ENCODE measurements around the gene ZNF135. TPM values are rescaled to one million over a fixed set of nuclear protein-coding genes. Genes with fewer than 3 reads are reported as not detected.

ZNF135 gene
- total RNA-seq, 2 donors from 2014 or later: 9.3 to 12.0 TPM

DNA sequence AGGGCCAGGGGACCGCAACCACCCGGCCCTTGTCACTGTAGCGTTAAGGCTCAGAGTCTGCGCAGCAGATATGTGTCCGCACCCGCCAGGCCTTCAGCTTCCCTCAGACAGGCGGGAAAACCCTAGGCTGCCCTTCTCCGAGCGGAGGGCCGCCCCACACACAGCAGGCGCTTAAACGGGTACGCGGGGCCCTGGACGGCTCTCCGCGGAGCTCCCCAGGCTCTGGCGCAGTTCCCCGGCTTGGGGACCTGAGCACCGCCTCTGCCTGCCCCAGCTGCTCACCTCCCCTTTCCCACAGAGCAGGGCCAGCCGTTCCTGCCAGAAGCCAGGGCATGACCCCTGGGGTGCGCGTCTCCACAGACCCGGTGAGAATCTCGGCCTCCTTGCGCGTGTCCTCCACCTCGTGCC lies 593 bp downstream of the ZNF135 start:
- no peak for DNase-seq
- peak overlapping the region; percentile 92 for H3K27ac Mint-ChIP-seq
- peaks cover 4% of the 10 kb centered on the region for H3K36me3 ChIP-seq (ENCODE audit: control insufficient read depth, insufficient read depth, low read length)
- H3K9me3 ChIP-seq (ENCODE audit: control insufficient read depth, low read length): peaks cover 37% of the 10 kb centered on the region
- no peaks in the 10 kb centered on the region for H3K4me1 Mint-ChIP-seq
- H3K4me1 ChIP-seq (ENCODE audit: control insufficient read depth, insufficient read depth, low read length): no peaks in the 10 kb centered on the region
- peaks cover 43% of the 10 kb centered on the region for H3K36me3 Mint-ChIP-seq (ENCODE audit: low read depth)
- peak overlapping the region; percentile 68 for H3K4me3 Mint-ChIP-seq
- TF ChIP-seq, protein P1, sequence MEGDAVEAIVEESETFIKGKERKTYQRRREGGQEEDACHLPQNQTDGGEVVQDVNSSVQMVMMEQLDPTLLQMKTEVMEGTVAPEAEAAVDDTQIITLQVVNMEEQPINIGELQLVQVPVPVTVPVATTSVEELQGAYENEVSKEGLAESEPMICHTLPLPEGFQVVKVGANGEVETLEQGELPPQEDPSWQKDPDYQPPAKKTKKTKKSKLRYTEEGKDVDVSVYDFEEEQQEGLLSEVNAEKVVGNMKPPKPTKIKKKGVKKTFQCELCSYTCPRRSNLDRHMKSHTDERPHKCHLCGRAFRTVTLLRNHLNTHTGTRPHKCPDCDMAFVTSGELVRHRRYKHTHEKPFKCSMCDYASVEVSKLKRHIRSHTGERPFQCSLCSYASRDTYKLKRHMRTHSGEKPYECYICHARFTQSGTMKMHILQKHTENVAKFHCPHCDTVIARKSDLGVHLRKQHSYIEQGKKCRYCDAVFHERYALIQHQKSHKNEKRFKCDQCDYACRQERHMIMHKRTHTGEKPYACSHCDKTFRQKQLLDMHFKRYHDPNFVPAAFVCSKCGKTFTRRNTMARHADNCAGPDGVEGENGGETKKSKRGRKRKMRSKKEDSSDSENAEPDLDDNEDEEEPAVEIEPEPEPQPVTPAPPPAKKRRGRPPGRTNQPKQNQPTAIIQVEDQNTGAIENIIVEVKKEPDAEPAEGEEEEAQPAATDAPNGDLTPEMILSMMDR (conservative IDR thresholded peaks at IDR 0.05): no peak
- H3K27me3 Mint-ChIP-seq (ENCODE audit: insufficient read depth): peaks cover 11% of the 10 kb centered on the region
- peak overlapping the region; percentile 79 for H3K4me3 ChIP-seq (ENCODE audit: low read length)
- H3K27ac ChIP-seq (ENCODE audit: low read depth, low read length): no peak overlapping the region
- WGBS, 2 experiments (ENCODE audit: insufficient coverage in 1 of 2, insufficient read length in 1 of 2): 89 to 91% methylated on average over 19 to 28 of the region's 28 CpGs
- H3K9me3 Mint-ChIP-seq: peaks cover 84% of the 10 kb centered on the region
- H3K27me3 ChIP-seq (ENCODE audit: control insufficient read depth, insufficient read depth, low read length, poor library complexity, severe bottlenecking): no peaks in the 10 kb centered on the region
- H3K9ac ChIP-seq (ENCODE audit: extremely low read depth, low read length, poor library complexity, severe bottlenecking): peak overlapping the region; percentile 35

DNA sequence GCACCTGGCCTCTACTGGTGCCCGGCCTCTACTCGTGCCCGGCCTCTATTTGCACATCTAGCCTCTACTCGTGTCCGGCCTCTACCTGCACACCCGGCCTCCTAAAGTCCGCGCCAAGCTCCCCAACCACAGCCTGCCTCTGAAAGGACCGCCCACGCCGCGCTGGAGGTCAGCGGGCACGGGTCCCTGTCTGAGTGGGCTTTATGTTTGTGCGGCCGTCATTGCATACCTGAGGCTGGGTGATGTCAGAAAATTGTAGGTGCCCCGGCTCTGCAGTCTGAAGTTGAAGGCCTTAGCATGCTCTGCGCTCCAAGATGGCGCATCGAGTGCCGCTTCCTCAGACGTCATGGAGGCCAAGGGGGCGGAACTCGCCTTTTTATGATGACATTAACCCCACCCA lies 1.1 kb downstream of the ZNF135 start:
- Histone ChIP-seq H3K27me3 (ENCODE audit: control insufficient read depth, insufficient read depth, low read length, poor library complexity, severe bottlenecking) (no peaks in the 10 kb centered on the region), H3K9ac (ENCODE audit: extremely low read depth, low read length, poor library complexity, severe bottlenecking) (no peak overlapping the region), H3K4me1 (ENCODE audit: control insufficient read depth, insufficient read depth, low read length) (no peaks in the 10 kb centered on the region), H3K4me3 (ENCODE audit: low read length) (no peak overlapping the region), H3K36me3 (ENCODE audit: control insufficient read depth, insufficient read depth, low read length) (peaks cover 4% of the 10 kb centered on the region), H3K27ac (ENCODE audit: low read depth, low read length) (no peak overlapping the region), H3K9me3 (ENCODE audit: control insufficient read depth, low read length) (peaks cover 42% of the 10 kb centered on the region)
- WGBS, 2 experiments (ENCODE audit: insufficient coverage in 1 of 2, insufficient read length in 1 of 2): 93 to 94% methylated on average over 20 to 24 of the region's 24 CpGs
- no peak overlapping the region for H3K27ac Mint-ChIP-seq
- TF ChIP-seq, protein P1 (conservative IDR thresholded peaks at IDR 0.05): no peak
- no peak for DNase-seq
- no peaks in the 10 kb centered on the region for H3K4me1 Mint-ChIP-seq
- peaks cover 48% of the 10 kb centered on the region for H3K36me3 Mint-ChIP-seq (ENCODE audit: low read depth)
- H3K9me3 Mint-ChIP-seq: peaks cover 84% of the 10 kb centered on the region
- peak overlapping the region; percentile 68 for H3K4me3 Mint-ChIP-seq
- peaks cover 8% of the 10 kb centered on the region for H3K27me3 Mint-ChIP-seq (ENCODE audit: insufficient read depth)

DNA sequence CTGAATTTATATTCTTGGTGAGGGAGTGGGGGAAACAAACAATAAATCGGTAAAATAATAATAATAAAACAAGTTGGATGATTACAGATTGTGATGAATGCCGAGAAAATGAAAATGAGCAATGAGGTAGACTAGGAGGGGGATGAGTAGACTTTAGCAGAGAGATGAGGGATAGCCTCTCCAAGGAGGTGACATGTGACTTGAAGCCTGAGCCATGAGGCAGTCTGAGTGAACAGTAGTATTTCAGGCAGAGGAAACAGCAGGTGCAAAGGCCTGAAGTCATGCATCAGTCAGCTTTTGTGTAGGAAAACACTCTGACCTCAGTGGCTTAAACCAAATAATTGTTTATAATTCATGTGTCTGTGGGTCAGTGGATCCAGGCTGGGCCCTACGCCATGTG lies 4.6 kb downstream of the ZNF135 start:
- H3K27me3 ChIP-seq (ENCODE audit: control insufficient read depth, insufficient read depth, low read length, poor library complexity, severe bottlenecking): no peaks in the 10 kb centered on the region
- Mint-ChIP-seq H3K4me3 (no peak overlapping the region), H3K9me3 (peaks cover 96% of the 10 kb centered on the region), H3K36me3 (ENCODE audit: low read depth) (peaks cover 82% of the 10 kb centered on the region), H3K4me1 (no peaks in the 10 kb centered on the region), H3K27me3 (ENCODE audit: insufficient read depth) (no peaks in the 10 kb centered on the region), H3K27ac (no peak overlapping the region)
- no peak for DNase-seq
- H3K27ac ChIP-seq (ENCODE audit: low read depth, low read length): no peak overlapping the region
- H3K4me1 ChIP-seq (ENCODE audit: control insufficient read depth, insufficient read depth, low read length): no peaks in the 10 kb centered on the region
- 94 to 95% methylated on average over 2 to 3 of the region's 3 CpGs for WGBS, 2 experiments (ENCODE audit: insufficient coverage in 1 of 2, insufficient read length in 1 of 2)
- TF ChIP-seq, protein P1 (conservative IDR thresholded peaks at IDR 0.05): no peak
- no peak overlapping the region for H3K9ac ChIP-seq (ENCODE audit: extremely low read depth, low read length, poor library complexity, severe bottlenecking)
- H3K9me3 ChIP-seq (ENCODE audit: control insufficient read depth, low read length): peaks cover 70% of the 10 kb centered on the region
- peaks cover 34% of the 10 kb centered on the region for H3K36me3 ChIP-seq (ENCODE audit: control insufficient read depth, insufficient read depth, low read length)
- H3K4me3 ChIP-seq (ENCODE audit: low read length): no peak overlapping the region

Data from endodermal cell (in vitro differentiated cells).